Gastrocnemius medialis (tissue), 4 donors: ENCODE measurements around the gene TIMM29. TPM values are rescaled to one million over a fixed set of nuclear protein-coding genes. Genes with fewer than 3 reads are reported as not detected.
"Not testable (repeated sequence)": the region's sequence is repeated elsewhere in the genome, so short reads cannot be mapped to it uniquely, and the experiment has no call there.

Experiments
- ATAC-seq, 2 donors: fragments of 150-250 bp; one replicate each; pipeline ENCODE4 v1.9.1; 2016
- DNase-seq, 2 donors: peaks; one replicate each; pipeline ENCODE4 v3.0.0-alpha.2; 2019
- H3K27ac ChIP-seq, 4 donors: fragments of 200-600 bp; sonication (generic); 1 replicate in 1 of 4; 2 replicates in 3 of 4; pipeline ENCODE4 v1.5.1; 2016 to 2018; ENCODE audit warnings: mild to moderate bottlenecking in 2 of 4, moderate library complexity in 1 of 4
- H3K27me3 ChIP-seq, 3 donors: fragments of 200-600 bp; sonication (generic) in 2 of 3; 1 replicate in 1 of 3; 2 replicates in 2 of 3; pipeline versions ENCODE4 v1.5.1 to v1.6.0; 2016 to 2019; ENCODE audit warnings: mild to moderate bottlenecking in 1 of 3, moderate library complexity in 1 of 3
- H3K36me3 ChIP-seq, 2 donors: fragments of 200-600 bp; sonication (generic) in 1 of 2; one replicate each; pipeline ENCODE4 v1.5.1; 2017 to 2018
- H3K4me1 ChIP-seq, 2 donors: fragments of 200-600 bp; sonication (generic) in 1 of 2; one replicate each; pipeline ENCODE4 v1.5.1; 2016 to 2017; ENCODE audit warnings: mild to moderate bottlenecking in 2 of 2
- H3K4me3 ChIP-seq, 4 donors: fragments of 200-600 bp; sonication (generic) in 3 of 4; 1 replicate in 1 of 4; 2 replicates in 3 of 4; pipeline ENCODE4 v1.5.1; 2016 to 2019; ENCODE audit warnings: mild to moderate bottlenecking in 2 of 4
- H3K9me3 ChIP-seq, 3 donors: fragments of 200-600 bp; sonication (generic) in 2 of 3; 1 replicate in 1 of 3; 2 replicates in 2 of 3; pipeline ENCODE4 v1.5.1; 2016 to 2019
- POLR2A ChIP-seq, 2 donors: fragments of 450-650 bp; IDR thresholded peaks; one replicate each; pipeline ENCODE4 v1.6.1; 2017; ENCODE audit warnings: antibody characterized with exemption in 2 of 2, mild to moderate bottlenecking in 2 of 2, moderate library complexity in 2 of 2
- in situ Hi-C, 4 donors: fragments of 200-750 bp; cut with MboI; loops; one replicate each; pipeline versions ENCODE4 v1.15.0 to v1.8.0; 2017; ENCODE audit warnings: low sequenced_read_pairs in 4 of 4
- intact Hi-C: fragments of 100-400 bp; cut with DNase I; formaldehyde crosslinking; loops from one replicate; pipeline ENCODE4 v1.15.1; 2023; ENCODE audit warnings: low total_unique reads
- total RNA-seq, 4 donors: library from RNA; depleted of rRNA; stranded (reverse); fragments of >200 nt; gene quantifications; one replicate each; pipeline versions ENCODE4 v1.1.0 to v1.2.3, GENCODE V29; 2016
- TF ChIP-seq, protein P1 (sequence below), 5 experiments: fragments of 450-650 bp in 3 of 5; fragments of 200-600 bp in 2 of 5; sonication (generic) in 2 of 5; IDR thresholded peaks in 4 of 5; conservative IDR thresholded peaks in 1 of 5; 1 replicate in 4 of 5; 2 replicates in 1 of 5; pipeline ENCODE4 v1.5.1; 2016 to 2019; ENCODE audit warnings: antibody characterized with exemption in 5 of 5, mild to moderate bottlenecking in 3 of 5, moderate library complexity in 3 of 5

TIMM29 gene
- total RNA-seq, 4 donors from 2014 or later = 28.7 to 54.5 (median 34.8) TPM

DNA sequence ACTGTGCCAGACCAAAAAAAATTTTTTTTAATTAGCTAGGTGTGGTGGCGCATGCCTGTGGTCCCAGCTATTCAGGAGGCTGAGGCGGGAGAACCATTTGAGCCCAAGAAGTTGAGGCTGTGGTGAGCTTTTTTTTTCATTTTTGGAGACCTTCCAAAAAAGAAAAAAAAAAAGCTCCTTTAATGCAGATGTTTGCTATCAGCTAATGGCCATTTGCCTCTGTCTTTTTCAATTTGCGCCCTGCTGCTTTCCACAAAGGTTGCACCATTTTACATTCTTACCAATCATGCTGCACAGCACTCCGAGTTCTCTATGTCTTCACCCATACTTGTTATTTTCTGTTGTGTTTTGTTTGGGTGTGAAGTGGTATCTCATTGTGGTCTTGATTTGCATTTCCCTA, 16.7 kb downstream of the TIMM29 start:
- Histone ChIP-seq H3K4me1 (no peaks in the 10 kb centered on the region), H3K9me3 (no peaks in the 10 kb centered on the region), H3K4me3 (no peak overlapping the region), H3K27ac (no peak overlapping the region), H3K27me3 (no peaks in the 10 kb centered on the region), H3K36me3 (no peaks in the 10 kb centered on the region)
- in situ Hi-C loops = loop anchor here in 1 of 4 donors (10.0 kb wide), 1 partner anchor 190 kb away; no protein-coding TSS in a partner anchor
- DNase-seq (no peak), ATAC-seq (no peak)
- intact Hi-C loops = no loop called here
- TF ChIP-seq POLR2A (IDR thresholded peaks at IDR 0.05) = no peak
- TF ChIP-seq, protein P1, sequence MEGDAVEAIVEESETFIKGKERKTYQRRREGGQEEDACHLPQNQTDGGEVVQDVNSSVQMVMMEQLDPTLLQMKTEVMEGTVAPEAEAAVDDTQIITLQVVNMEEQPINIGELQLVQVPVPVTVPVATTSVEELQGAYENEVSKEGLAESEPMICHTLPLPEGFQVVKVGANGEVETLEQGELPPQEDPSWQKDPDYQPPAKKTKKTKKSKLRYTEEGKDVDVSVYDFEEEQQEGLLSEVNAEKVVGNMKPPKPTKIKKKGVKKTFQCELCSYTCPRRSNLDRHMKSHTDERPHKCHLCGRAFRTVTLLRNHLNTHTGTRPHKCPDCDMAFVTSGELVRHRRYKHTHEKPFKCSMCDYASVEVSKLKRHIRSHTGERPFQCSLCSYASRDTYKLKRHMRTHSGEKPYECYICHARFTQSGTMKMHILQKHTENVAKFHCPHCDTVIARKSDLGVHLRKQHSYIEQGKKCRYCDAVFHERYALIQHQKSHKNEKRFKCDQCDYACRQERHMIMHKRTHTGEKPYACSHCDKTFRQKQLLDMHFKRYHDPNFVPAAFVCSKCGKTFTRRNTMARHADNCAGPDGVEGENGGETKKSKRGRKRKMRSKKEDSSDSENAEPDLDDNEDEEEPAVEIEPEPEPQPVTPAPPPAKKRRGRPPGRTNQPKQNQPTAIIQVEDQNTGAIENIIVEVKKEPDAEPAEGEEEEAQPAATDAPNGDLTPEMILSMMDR (IDR thresholded peaks at IDR 0.05 in 4 of 5, conservative IDR thresholded peaks at IDR 0.05 in 1 of 5) = no peak

DNA sequence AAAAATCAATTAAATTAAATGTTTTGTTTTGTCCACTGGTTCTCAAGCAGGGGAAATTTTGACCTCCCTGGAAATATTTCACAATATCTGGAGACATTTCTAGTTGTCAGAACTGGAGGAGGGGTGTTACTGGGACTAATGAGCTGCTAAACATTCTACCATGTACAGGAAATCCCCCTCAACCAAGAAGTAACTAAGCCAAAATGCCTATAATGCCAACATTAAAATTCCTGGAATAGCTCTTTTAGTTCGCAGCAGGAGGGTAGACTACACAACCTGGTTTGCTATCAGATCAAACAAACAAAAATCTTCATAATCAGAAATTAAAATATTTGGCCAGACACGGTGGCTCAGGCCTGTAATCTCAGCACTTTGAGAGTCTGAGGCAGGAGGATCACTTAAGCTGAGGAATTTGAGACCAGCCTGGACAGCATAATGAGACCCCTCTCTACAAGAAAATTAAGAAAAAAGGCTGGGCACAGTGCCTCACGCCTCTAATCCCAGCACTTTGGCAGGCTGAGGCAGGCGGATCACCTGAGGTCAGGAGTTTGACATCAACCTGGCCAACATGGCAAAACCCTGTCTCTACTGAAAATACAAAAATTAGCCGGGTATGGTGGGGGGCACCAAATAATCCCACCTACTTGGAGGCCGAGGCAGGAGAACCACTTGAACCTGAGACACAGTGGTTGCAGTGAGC, 18.5 kb downstream of the TIMM29 start:
- Histone ChIP-seq H3K36me3 (no peaks in the 10 kb centered on the region), H3K9me3 (no peaks in the 10 kb centered on the region), H3K4me3 (no peak overlapping the region), H3K27ac (no peak overlapping the region), H3K4me1 (no peaks in the 10 kb centered on the region), H3K27me3 (no peaks in the 10 kb centered on the region)
- in situ Hi-C loops = loop anchor here in 1 of 4 donors (10.0 kb wide), 1 partner anchor 188 kb away; no protein-coding TSS in a partner anchor
- TF ChIP-seq POLR2A (IDR thresholded peaks at IDR 0.05) = no peak
- intact Hi-C loops = no loop called here
- ATAC-seq (no peak), DNase-seq (no peak)

DNA sequence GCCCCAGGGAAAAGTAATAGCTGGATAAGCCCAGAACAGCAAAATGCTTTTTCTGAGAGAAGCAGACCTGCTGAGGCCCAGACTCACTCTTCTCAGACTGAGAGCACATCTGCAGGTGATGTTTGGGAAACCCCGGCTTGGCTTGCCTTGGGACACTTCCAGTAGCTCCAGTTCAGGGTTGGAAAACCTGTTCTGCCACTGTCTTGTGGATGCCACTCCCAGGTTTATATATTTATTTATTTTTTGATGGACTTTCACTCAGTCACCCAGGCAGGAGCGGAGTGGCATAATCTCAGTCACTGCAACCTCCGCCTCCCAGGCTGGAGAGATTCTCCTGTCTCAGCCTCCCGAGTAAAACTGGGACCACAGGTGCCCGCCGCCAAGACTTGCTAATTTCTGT, 24.2 kb downstream of the TIMM29 start:
- intact Hi-C loops = no loop called here
- TF ChIP-seq POLR2A (IDR thresholded peaks at IDR 0.05) = no peak
- TF ChIP-seq, protein P1 (IDR thresholded peaks at IDR 0.05 in 4 of 5, conservative IDR thresholded peaks at IDR 0.05 in 1 of 5) = no peak
- H3K36me3 ChIP-seq = no peaks in the 10 kb centered on the region

DNA sequence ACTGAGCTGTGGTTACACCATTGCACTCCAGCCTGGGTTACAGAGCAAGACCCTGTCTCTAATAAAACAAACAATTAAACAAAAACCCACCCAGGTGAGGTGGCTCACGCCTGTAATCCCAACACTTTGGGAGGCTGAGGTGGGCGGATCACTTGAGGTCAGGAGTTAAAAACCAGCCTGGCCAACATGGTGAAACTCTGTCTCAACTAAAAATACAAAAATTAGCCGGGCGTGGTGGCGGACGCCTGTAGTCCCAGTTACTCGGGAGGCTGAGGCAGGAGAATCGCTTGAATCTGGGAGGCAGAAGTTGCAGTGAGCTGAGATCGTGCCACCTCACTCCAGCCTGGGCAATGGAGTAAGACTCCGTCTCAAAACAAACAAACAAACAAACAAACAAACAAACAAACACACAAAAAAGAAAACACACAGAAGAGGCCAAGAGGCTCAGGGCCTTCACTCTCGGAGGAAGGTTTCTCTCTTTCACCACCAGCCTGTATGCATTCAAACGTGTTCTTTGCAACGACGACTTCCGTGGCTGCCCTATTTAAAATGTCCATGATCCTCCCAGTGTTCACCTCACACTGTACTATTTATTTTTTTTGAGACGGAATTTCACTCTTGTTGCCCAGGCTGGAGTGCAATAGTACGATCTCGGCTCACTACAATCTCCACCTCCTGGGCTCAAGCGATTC, 30.8 kb downstream of the TIMM29 start:
- ATAC-seq, H3K27me3 ChIP-seq, in situ Hi-C loops, H3K36me3 ChIP-seq, DNase-seq, H3K9me3 ChIP-seq, intact Hi-C loops: not testable (repeated sequence)
- Histone ChIP-seq H3K27ac (peak overlapping the region; percentile 88 to 99 (median 95)), H3K4me1 (peaks cover 15 to 17% of the 10 kb centered on the region in 2 donors), H3K4me3 (peak overlapping the region; percentile 72 to 86 (median 80))

More for the DNA sequence above, 24.2 kb downstream of the TIMM29 start:
- in situ Hi-C loops = no loop called here
- no peak overlapping the region for H3K4me3 ChIP-seq
- no peak overlapping the region for H3K27ac ChIP-seq
- H3K27me3 ChIP-seq = no peaks in the 10 kb centered on the region
- ATAC-seq = no peak
- DNase-seq = no peak
- no peaks in the 10 kb centered on the region for H3K4me1 ChIP-seq
- no peaks in the 10 kb centered on the region for H3K9me3 ChIP-seq

DNA sequence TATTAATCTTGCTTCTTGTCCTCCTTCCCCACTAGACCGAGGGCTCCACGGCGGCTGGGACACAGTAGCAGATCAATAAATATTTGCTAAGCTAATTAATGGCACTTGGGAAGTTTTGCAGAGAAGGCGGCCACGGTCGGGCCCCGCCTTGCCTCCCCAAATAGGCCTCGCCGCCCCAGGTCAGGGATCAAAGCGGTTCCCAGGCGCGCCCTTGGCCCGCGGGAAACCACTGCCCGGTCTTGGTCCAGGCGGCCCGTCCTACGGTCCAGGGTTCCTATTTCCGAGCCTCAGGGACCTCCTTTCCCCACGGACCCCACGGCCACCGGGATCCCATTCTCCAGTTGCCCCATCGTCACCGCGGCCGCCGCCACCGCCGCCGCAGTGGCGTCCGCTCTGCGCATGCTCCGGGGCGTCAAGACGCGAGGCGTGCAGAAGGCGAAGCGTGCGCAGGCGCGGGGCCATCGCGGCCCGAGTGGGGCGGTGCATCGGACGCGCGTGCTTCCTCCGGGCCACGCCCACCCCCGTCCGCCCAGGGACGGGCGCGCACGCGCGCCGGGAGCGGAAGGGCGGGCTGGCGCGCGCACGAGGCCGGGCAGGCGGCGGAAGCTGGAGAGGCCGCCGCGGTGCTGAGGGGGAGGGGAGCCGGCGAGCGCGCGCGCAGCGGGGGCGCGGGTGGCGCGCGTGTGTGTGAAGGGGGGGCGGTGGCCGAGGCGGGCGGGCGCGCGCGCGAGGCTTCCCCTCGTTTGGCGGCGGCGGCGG, 31.9 kb downstream of the TIMM29 start, which contains the start of gene SMARCA4:
Gene SMARCA4, plus strand, starts transcription at position 717 of the 759 bp plus-strand sequence. CDS start 23,122 bp downstream, outside the sequence.
- TF ChIP-seq, protein P1 (IDR thresholded peaks at IDR 0.05 in 4 of 5, conservative IDR thresholded peaks at IDR 0.05 in 1 of 5) = no peak
- peak; percentile 96 to 97 for TF ChIP-seq POLR2A (IDR thresholded peaks at IDR 0.05)
- in situ Hi-C loops = no loop called here
- peak; percentile 91 to 93 for ATAC-seq
- Histone ChIP-seq H3K9me3 (no peaks in the 10 kb centered on the region), H3K4me3 (peak within 1 kb of the TSS; percentile 72 to 91 (median 86)), H3K4me1 (peaks cover 23 to 24% of the 10 kb centered on the region in 2 donors), H3K27ac (peak within 1 kb of the TSS; percentile 88 to 99 (median 95)), H3K27me3 (no peaks in the 10 kb centered on the region), H3K36me3 (no peaks in the 10 kb centered on the region)
- intact Hi-C loops = loop anchor here (1.0 to 10.0 kb wide), 4 partner anchors 32 to 306 kb away; partner anchors contain the start of genes ILF3, KANK2, TIMM29 and TMED1
- DNase-seq = peak; percentile 93 to 97
